Measurements from ENCODE around the gene FRY. TPM values are rescaled to one million over a fixed set of nuclear protein-coding genes. Genes with fewer than 3 reads are reported as not detected.
A peak's percentile ranks its signal among the peaks of the same experiment; 100 is the strongest.

Gene FRY
- polyA plus RNA-seq, 3 donors from 2014 or later: 1.4 to 2.8 (median 1.4) TPM

DNA sequence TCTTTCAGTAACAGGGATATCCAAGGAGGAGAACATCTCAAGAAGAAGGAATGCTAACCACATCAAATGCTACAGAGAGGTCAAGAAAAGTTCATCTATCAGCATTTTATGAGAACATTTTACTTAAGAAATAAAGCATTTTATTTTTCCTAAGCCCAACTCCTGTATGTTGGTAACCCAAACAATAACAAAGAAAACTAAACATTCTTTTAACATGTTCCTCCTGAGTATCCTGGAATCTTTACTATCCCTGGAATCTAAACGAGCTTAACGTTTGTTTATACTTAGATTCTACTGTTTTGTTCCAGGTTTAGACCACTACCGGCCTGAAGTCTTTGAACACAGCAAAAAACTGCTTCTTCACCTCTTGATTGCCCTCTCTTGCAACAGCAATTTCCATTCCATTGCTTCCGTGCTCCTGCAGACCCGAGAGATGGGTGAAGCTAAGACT, 193.9 kb downstream of the FRY start:
- Mint-ChIP-seq H3K27me3 (ENCODE audit: low read depth in 3 of 3) (peaks cover 0 to 2% (median 0%) of the 10 kb centered on the region in 3 donors), H3K4me1 (no peaks in the 10 kb centered on the region), H3K9me3 (no peaks in the 10 kb centered on the region), H3K27ac (peak overlapping the region in 1 of 6 donors; percentile 20), H3K36me3 (peaks cover 7 to 39% (median 30%) of the 10 kb centered on the region in 3 donors), H3K4me3 (no peak overlapping the region)
- no peak for DNase-seq

DNA sequence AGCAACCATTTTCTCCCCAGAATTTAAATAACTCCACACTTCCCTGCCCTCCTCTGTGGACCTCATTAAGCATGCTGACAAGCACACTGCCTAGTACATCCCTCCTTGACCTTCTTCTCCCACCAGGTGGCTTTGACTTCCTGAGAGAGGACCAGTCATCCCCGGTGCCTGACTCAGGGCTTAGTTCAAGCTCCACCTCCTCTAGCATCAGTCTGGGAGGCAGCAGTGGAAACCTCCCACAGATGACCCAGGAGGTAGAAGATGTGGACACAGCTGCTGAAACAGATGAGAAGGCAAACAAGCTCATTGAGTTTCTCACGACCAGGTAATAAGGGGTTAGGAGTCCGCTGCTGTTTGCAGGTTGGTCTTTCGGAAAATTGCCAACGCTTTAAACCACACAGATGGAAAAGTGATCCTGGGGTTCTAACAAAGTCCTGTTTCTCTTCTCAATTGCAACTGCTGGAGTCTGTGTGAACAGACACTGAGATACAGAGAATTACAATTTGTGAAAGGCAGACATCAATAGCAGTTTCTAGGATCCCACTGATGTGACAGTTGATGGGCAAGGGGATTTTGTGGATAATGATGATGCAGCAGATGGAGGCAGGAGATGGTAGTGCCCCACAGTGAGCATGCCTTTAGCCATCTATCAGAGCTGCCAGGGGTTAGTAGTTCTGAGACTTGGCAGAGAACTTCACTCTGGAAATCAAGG, 196.9 kb downstream of the FRY start:
- Mint-ChIP-seq H3K9me3 (no peaks in the 10 kb centered on the region), H3K27me3 (ENCODE audit: low read depth in 3 of 3) (peaks cover 0 to 2% (median 0%) of the 10 kb centered on the region in 3 donors), H3K36me3 (peaks cover 7 to 44% (median 43%) of the 10 kb centered on the region in 3 donors), H3K4me3 (no peak overlapping the region), H3K4me1 (no peaks in the 10 kb centered on the region), H3K27ac (no peak overlapping the region)
- no peak for DNase-seq

DNA sequence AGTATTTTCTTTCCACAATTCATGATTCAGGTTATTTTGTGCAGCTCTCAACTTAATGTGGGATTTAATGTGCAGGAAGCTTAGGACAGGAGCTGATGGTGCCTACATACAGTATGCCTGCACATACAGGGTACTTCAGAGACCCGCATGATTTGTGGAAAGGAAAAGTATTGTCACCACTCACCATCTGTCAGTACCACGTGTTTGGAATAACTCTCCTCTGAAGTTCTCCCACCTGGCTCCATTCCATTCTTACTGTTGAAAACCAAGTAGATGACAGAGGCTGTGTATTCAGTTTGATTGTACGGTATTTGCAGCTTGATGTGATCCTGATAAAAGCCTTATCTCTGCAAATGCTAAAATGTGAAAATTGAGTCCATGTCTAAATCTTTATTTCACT, 197.9 kb downstream of the FRY start:
- Mint-ChIP-seq H3K27me3 (ENCODE audit: low read depth in 3 of 3) (peaks cover 0 to 2% (median 0%) of the 10 kb centered on the region in 3 donors), H3K4me1 (no peaks in the 10 kb centered on the region), H3K27ac (no peak overlapping the region), H3K4me3 (no peak overlapping the region), H3K9me3 (no peaks in the 10 kb centered on the region), H3K36me3 (peaks cover 8 to 47% (median 46%) of the 10 kb centered on the region in 3 donors)
- DNase-seq: no peak

DNA sequence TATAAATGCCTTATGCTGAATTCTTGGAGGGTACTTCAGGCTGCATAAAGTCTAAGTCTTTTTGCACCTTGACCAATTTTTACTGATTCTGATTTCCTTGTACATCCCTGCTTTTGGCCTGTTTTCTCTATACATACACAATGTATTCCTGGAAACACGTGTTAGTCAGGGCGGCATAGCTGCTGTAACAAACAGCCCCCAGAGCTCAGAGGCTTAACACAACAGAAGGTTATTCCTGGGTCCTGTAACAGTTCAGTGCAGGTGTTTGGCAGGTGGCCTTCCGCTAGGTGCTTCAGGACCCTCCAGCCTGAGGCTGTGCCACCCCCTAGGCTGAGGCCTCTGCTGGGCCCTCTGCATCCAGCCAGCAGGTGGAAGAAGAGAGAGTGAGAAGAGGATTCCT, 200.7 kb downstream of the FRY start:
- H3K36me3 Mint-ChIP-seq: peaks cover 16 to 49% (median 44%) of the 10 kb centered on the region in 3 donors
- no peak overlapping the region for H3K4me3 Mint-ChIP-seq
- H3K27me3 Mint-ChIP-seq (ENCODE audit: low read depth in 3 of 3): no peaks in the 10 kb centered on the region
- no peaks in the 10 kb centered on the region for H3K9me3 Mint-ChIP-seq
- no peaks in the 10 kb centered on the region for H3K4me1 Mint-ChIP-seq
- H3K27ac Mint-ChIP-seq: no peak overlapping the region
- no peak for DNase-seq

DNA sequence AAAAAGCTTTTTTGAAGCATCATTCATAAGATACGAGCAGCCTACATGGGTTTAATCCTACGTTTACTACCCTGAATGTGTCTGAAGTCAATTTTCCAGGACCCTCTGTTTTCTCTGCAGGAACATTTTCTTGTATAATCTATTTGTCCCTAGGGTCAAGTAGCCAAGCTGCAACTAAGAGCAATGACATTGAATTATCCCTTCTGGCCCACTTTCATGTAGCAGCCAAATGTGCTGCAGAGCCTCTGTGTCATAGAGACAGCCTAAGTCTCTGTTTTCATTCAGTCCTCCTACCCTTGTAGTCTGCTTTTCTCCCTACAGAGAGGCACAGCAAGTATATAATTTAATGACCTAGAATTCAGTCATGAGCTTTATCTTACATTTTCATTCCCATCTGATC, 201.5 kb downstream of the FRY start:
- Mint-ChIP-seq H3K27me3 (ENCODE audit: low read depth in 3 of 3) (no peaks in the 10 kb centered on the region), H3K27ac (no peak overlapping the region), H3K9me3 (no peaks in the 10 kb centered on the region), H3K36me3 (peaks cover 16 to 47% (median 47%) of the 10 kb centered on the region in 3 donors), H3K4me1 (no peaks in the 10 kb centered on the region), H3K4me3 (no peak overlapping the region)
- DNase-seq: no peak

DNA sequence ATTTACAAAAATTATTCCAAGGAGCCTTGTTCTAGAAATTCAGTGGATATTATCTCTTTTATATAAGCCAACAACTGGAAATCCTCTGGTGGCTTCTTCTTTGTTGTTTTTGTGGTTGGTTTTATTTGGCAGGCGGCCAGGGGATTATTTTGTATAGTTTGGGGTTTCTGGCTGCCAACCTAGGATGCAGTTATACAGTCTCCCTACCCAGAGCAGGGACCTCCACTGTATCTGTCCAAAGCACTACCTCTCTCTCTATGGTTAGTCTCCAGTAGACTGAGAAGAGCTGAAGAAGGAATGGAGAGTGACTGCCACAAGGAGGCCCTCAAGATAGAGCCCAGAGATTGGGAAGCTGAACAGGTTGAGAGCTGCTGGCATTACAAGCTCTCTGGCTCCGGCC, 203.3 kb downstream of the FRY start:
- no peaks in the 10 kb centered on the region for H3K9me3 Mint-ChIP-seq
- H3K36me3 Mint-ChIP-seq: peaks cover 20 to 50% (median 50%) of the 10 kb centered on the region in 3 donors
- H3K4me3 Mint-ChIP-seq: no peak overlapping the region
- no peak overlapping the region for H3K27ac Mint-ChIP-seq
- no peak for DNase-seq
- no peaks in the 10 kb centered on the region for H3K4me1 Mint-ChIP-seq
- H3K27me3 Mint-ChIP-seq (ENCODE audit: low read depth in 3 of 3): no peaks in the 10 kb centered on the region

DNA sequence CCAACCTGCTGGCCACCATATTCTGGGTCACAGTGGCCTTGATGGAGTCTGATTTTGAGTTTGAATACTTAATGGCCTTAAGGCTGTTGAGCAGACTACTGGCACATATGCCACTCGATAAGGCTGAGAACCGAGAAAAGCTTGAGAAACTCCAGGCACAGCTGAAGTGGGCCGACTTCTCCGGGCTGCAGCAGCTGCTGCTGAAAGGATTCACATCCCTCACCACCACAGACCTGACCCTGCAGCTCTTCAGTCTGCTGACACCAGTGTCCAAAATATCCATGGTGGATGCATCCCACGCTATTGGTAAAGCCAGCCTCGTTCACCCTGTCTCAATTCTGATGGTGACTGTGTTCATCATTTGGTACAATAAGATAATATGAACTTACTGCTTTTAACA, 206.1 kb downstream of the FRY start:
- Mint-ChIP-seq H3K36me3 (peaks cover 24 to 50% (median 37%) of the 10 kb centered on the region in 3 donors), H3K27me3 (ENCODE audit: low read depth in 3 of 3) (no peaks in the 10 kb centered on the region), H3K27ac (no peak overlapping the region), H3K4me3 (no peak overlapping the region), H3K4me1 (no peaks in the 10 kb centered on the region), H3K9me3 (no peaks in the 10 kb centered on the region)
- no peak for DNase-seq

DNA sequence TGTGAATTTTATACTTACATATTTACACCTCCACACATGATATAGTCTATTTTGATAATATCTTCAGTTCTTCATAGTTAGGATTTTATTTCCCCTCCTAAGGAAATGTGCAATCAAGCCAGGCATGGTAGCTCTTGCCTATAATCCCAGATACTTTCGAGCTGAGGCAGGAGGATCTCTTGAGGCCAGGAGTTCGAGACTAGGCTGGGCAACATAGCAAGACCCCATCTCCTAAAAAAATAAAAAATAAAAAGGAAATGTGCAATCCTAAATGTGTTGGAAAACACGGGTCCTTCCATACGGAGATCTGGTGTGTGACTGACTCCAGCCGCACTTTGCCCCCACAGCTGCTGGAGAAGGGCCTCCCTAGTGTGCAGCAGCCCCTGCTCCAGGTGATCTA, 212.1 kb downstream of the FRY start:
- Mint-ChIP-seq H3K27ac (no peak overlapping the region), H3K9me3 (no peaks in the 10 kb centered on the region), H3K27me3 (ENCODE audit: low read depth in 3 of 3) (peaks cover 0 to 3% (median 0%) of the 10 kb centered on the region in 3 donors), H3K4me1 (peaks cover 7 to 11% of the 10 kb centered on the region in 2 donors), H3K36me3 (peaks cover 12 to 33% (median 13%) of the 10 kb centered on the region in 3 donors), H3K4me3 (no peak overlapping the region)
- DNase-seq: no peak

DNA sequence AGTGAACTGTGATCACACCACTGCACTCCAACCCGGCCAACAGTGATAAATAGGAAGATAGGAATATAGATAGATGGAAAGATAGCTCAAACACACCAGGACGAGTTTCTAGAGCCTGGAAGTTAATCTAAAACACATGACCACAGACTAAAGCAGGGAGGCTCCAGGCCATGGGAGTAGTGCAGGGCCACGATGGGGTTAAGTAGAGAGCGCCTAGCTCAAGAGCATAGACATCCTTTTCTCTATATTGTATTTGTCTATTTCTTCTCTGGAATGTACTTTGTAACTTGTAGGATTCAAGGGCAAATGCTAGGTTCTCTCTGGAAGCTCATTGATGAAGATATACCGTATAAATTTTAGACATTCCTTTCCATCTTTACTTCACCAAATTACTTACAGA, 214.0 kb downstream of the FRY start:
- H3K4me1 Mint-ChIP-seq: peaks cover 18 to 25% of the 10 kb centered on the region in 2 donors
- peaks cover 0 to 3% (median 0%) of the 10 kb centered on the region in 3 donors for H3K27me3 Mint-ChIP-seq (ENCODE audit: low read depth in 3 of 3)
- no peak for DNase-seq
- no peak overlapping the region for H3K27ac Mint-ChIP-seq
- H3K4me3 Mint-ChIP-seq: no peak overlapping the region
- peaks cover 4 to 19% (median 11%) of the 10 kb centered on the region in 3 donors for H3K36me3 Mint-ChIP-seq
- H3K9me3 Mint-ChIP-seq: no peaks in the 10 kb centered on the region

DNA sequence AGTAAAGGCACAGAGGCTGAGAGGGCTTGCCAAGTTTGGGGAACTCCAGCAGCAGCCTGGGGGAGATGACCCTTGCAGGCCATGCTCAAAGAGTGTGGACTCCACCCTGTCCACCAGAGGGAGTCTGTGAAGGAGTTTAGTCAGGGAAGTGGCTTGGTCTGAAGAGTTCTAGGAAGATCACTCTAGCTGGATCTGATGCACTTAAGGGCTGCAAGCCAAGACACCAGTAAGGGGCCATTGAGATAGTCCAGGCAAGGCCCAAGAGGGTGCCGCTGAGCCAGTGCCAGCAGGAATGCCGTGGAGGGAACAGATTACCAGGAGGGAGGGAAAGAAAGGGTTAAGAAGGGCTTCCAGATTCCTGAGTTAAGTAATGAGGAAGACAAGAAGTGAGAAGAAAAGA, 214.9 kb downstream of the FRY start:
- Mint-ChIP-seq H3K4me1 (peaks cover 18 to 25% of the 10 kb centered on the region in 2 donors), H3K27ac (peak overlapping the region in 1 of 6 donors; percentile 33), H3K4me3 (no peak overlapping the region), H3K9me3 (no peaks in the 10 kb centered on the region), H3K27me3 (ENCODE audit: low read depth in 3 of 3) (peaks cover 0 to 3% (median 0%) of the 10 kb centered on the region in 3 donors), H3K36me3 (peaks cover 4 to 16% (median 11%) of the 10 kb centered on the region in 3 donors)
- DNase-seq: peak; percentile 12 to 17 (median 13)

DNA sequence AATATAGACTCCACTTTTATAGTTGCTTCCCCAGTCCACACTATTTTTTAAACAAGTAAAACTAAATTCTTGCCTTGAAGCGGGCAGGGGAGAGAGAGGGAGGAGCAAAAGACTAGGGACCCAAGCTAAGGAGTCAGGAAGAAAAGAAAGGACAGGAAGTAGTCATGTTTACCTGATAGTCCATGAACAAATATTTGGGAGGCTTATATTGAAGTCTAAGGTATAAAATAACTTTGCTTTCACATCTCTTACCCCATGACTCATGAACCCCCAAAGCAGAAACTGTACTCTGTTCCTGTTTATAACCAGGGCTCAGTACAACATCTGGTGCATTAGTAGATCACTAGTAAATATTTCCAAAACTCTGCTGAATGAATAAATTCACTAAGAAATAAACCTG, 216.3 kb downstream of the FRY start:
- Mint-ChIP-seq H3K4me1 (peaks cover 22 to 30% of the 10 kb centered on the region in 2 donors), H3K27me3 (ENCODE audit: low read depth in 3 of 3) (peaks cover 0 to 3% (median 0%) of the 10 kb centered on the region in 3 donors), H3K4me3 (peak overlapping the region in 1 of 5 donors; percentile 33), H3K27ac (peak overlapping the region in 2 of 6 donors; percentile 3 to 51), H3K36me3 (peaks cover 4 to 19% (median 16%) of the 10 kb centered on the region in 3 donors), H3K9me3 (no peaks in the 10 kb centered on the region)
- DNase-seq: no peak

DNA sequence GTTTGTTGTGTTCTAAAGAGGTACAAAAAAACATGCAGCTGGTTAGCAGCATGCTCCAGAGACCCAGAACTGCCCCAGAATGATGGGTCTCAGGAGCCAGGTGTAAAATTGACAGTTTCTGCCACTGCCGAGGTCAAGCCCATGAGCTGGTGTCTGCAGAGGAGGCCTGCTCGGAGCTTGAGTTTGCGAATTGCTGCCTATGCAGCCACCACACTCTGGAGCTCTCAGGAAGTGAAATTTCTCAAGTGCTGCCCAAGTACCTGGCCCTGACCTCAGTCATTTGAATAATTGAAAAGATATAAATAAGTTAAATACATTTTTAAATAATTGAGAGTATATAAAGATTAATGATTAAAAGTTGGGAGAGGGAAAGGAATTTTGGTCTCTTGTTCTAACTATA, 217.2 kb downstream of the FRY start:
- Mint-ChIP-seq H3K27ac (peak overlapping the region in 5 of 6 donors; percentile 53 to 76 (median 62)), H3K36me3 (peaks cover 4 to 19% (median 19%) of the 10 kb centered on the region in 3 donors), H3K9me3 (no peaks in the 10 kb centered on the region), H3K4me3 (peak overlapping the region in 3 of 5 donors; percentile 17 to 53 (median 20)), H3K27me3 (ENCODE audit: low read depth in 3 of 3) (no peaks in the 10 kb centered on the region), H3K4me1 (peaks cover 26 to 35% of the 10 kb centered on the region in 2 donors)
- no peak for DNase-seq

DNA sequence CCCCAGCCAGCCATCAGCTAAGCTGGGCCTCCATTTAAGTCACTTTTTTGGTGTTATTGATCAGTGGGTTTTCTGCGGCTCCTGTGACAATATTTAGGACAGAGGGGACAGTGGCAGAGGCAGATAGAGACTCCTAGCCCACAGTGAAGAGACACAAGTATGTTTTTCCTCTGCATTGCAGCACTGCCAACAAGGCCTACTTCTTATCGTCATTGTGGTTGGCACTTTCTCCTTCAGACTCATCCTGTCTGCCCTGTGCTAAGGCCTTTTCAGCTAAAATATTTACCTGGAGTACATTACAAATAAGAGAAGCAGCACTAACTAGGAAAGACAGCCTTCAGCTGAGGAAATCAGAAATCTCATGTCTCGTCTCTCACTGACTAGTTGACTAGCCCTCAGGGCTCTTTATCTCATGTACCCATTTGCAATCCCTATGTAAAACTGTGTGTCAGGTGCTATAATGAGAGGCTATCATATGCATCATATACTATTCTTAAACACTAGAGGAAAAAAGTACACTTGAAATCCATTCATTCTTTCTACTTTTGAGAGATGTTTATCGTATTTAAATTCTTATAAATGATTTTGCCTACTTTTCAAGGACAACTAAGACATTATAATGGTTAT, 221.4 kb downstream of the FRY start:
- DNase-seq: peak; percentile 19 to 45 (median 26)

DNA sequence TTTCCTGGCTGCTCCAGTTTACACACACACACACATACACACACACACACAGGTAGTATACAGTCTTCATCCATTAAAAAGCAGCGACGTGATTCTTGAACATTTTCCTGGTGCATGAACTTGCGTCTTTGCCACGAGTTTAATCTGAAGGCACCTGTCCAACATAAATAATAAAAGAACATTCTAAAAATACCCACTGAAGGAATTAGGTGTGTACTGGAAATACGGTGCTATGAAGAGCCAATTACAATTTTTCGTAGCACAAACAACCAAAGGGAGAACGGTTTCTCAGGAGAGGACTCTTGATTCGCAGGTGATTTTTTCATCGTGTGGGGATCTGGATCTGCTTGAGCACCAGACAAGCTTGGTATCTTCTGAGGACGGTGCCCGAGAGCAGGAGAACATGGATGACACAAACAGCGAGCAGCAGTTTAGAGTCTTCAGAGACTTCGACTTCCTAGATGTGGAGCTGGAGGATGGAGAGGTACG, 222.4 kb downstream of the FRY start:
- H3K27me3 Mint-ChIP-seq (ENCODE audit: low read depth in 3 of 3): no peaks in the 10 kb centered on the region
- no peak for DNase-seq
- peak overlapping the region in 1 of 6 donors; percentile 19 for H3K27ac Mint-ChIP-seq
- H3K4me3 Mint-ChIP-seq: peak overlapping the region in 1 of 5 donors; percentile 6
- H3K9me3 Mint-ChIP-seq: no peaks in the 10 kb centered on the region
- H3K36me3 Mint-ChIP-seq: peaks cover 3 to 22% (median 21%) of the 10 kb centered on the region in 3 donors
- peaks cover 27 to 32% of the 10 kb centered on the region in 2 donors for H3K4me1 Mint-ChIP-seq

More for the DNA sequence above, 221.4 kb downstream of the FRY start:
- Mint-ChIP-seq H3K36me3 (peaks cover 3 to 22% (median 21%) of the 10 kb centered on the region in 3 donors), H3K4me1 (peaks cover 34 to 43% of the 10 kb centered on the region in 2 donors), H3K4me3 (no peak overlapping the region), H3K27ac (peak overlapping the region in 5 of 6 donors; percentile 4 to 59 (median 35)), H3K9me3 (no peaks in the 10 kb centered on the region), H3K27me3 (ENCODE audit: low read depth in 3 of 3) (no peaks in the 10 kb centered on the region)

Data from immature natural killer cell (primary cell).